ENCODE data around the gene CSF2. TPM values are rescaled to one million over a fixed set of nuclear protein-coding genes. Genes with fewer than 3 reads are reported as not detected.

The CSF2 gene
- total and polyA plus RNA-seq, 2 of the 13 experiments (the other 11 are each of a cell fraction or from before 2014, with no cell fraction given): not detected

DNA sequence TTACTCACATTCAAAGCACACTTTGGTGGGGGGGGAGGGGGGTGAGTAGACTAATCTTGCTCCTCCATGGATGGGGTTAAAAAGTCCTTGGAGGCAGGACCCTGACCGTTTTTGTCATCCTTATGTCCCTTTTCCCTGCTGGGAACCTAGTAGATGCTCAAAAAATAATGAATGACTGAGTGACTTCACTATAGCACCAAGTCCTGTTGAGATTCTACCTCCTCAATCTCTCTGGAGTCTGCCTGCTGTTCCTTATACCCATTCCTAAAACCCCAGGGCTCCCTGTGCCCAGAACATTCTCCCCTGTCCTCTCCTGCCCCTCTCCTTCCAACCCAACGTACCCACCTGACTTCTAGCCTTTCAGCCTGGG is 2.3 kb upstream of the CSF2 start (continued):
- TF ChIP-seq, protein P1, sequence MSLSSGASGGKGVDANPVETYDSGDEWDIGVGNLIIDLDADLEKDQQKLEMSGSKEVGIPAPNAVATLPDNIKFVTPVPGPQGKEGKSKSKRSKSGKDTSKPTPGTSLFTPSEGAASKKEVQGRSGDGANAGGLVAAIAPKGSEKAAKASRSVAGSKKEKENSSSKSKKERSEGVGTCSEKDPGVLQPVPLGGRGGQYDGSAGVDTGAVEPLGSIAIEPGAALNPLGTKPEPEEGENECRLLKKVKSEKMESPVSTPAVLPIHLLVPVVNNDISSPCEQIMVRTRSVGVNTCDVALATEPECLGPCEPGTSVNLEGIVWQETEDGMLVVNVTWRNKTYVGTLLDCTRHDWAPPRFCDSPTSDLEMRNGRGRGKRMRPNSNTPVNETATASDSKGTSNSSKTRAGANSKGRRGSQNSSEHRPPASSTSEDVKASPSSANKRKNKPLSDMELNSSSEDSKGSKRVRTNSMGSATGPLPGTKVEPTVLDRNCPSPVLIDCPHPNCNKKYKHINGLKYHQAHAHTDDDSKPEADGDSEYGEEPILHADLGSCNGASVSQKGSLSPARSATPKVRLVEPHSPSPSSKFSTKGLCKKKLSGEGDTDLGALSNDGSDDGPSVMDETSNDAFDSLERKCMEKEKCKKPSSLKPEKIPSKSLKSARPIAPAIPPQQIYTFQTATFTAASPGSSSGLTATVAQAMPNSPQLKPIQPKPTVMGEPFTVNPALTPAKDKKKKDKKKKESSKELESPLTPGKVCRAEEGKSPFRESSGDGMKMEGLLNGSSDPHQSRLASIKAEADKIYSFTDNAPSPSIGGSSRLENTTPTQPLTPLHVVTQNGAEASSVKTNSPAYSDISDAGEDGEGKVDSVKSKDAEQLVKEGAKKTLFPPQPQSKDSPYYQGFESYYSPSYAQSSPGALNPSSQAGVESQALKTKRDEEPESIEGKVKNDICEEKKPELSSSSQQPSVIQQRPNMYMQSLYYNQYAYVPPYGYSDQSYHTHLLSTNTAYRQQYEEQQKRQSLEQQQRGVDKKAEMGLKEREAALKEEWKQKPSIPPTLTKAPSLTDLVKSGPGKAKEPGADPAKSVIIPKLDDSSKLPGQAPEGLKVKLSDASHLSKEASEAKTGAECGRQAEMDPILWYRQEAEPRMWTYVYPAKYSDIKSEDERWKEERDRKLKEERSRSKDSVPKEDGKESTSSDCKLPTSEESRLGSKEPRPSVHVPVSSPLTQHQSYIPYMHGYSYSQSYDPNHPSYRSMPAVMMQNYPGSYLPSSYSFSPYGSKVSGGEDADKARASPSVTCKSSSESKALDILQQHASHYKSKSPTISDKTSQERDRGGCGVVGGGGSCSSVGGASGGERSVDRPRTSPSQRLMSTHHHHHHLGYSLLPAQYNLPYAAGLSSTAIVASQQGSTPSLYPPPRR (CRISPR knock-in tag; IDR thresholded peaks at IDR 0.05; ENCODE audit: borderline replicate concordance): no peak
- TF ChIP-seq ZSCAN12 (CRISPR knock-in tag; IDR thresholded peaks at IDR 0.05): no peak
- TF ChIP-seq, protein P2, sequence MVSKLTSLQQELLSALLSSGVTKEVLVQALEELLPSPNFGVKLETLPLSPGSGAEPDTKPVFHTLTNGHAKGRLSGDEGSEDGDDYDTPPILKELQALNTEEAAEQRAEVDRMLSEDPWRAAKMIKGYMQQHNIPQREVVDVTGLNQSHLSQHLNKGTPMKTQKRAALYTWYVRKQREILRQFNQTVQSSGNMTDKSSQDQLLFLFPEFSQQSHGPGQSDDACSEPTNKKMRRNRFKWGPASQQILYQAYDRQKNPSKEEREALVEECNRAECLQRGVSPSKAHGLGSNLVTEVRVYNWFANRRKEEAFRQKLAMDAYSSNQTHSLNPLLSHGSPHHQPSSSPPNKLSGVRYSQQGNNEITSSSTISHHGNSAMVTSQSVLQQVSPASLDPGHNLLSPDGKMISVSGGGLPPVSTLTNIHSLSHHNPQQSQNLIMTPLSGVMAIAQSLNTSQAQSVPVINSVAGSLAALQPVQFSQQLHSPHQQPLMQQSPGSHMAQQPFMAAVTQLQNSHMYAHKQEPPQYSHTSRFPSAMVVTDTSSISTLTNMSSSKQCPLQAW (CRISPR knock-in tag; IDR thresholded peaks at IDR 0.05): no peak

GRCh38 chr5:132072070-132072469 is 1.5 kb upstream of the CSF2 start:
- in situ Hi-C loops (cut with HindIII; ENCODE audit: extremely low pct_ligation_motif_present, low pct_unique_long_range_greater_than_20kb) (no loop called here), intact Hi-C loops (cut with micrococcal nuclease; ENCODE audit: unreplicated experiment) (loop anchor here (1.0 kb wide), 1 partner anchor 22 kb away; no protein-coding TSS in a partner anchor)
- ChIA-PET CTCF (ENCODE audit: low intra/inter-chr PET ratio, low total read pairs) (no interaction called here), POLR2A (no interaction called here)
- no peak overlapping the region for H3K27ac ChIP-seq (ENCODE audit: extremely low read length, insufficient read depth, low read length)
- H3K4me1 ChIP-seq (ENCODE audit: insufficient read depth, low read length): peaks cover 36% of the 10 kb centered on the region
- 46% methylated on average over 4 of the region's 4 CpGs for WGBS (ENCODE audit: low lambda C conversion rate)
- ATAC-seq (peak; percentile 30), DNase-seq (ENCODE audit: low spot score) (no peak), FAIRE-seq (no peak)
- BruUV-seq (replicated peaks): no TSS peak
- H3K4me2 ChIP-seq (ENCODE audit: low read depth, low read length): no peak overlapping the region
- no peaks in the 10 kb centered on the region for H3K79me2 ChIP-seq (ENCODE audit: insufficient read depth, low read length)
- H2AFZ ChIP-seq (ENCODE audit: low read length): no peak overlapping the region
- no peaks in the 10 kb centered on the region for H4K20me1 ChIP-seq (ENCODE audit: insufficient read depth, low read length)
- H3K4me3 ChIP-seq (replicated peaks in 1 of 3; ENCODE audit: insufficient read depth in 1 of 3, low read depth in 2 of 3, low read length in 3 of 3): no peak overlapping the region
- no peaks in the 10 kb centered on the region for H3K36me3 ChIP-seq (replicated peaks in 1 of 2; ENCODE audit: control insufficient read depth in 1 of 2, insufficient read depth in 2 of 2, low read length in 2 of 2)
- H3K9me3 ChIP-seq (ENCODE audit: low read length): no peaks in the 10 kb centered on the region
- H3K9ac ChIP-seq (ENCODE audit: insufficient read depth, low read depth, low read length): no peak overlapping the region
- peaks cover 7 to 52% of the 10 kb centered on the region in 2 experiments; a peak in 3 of 5 replicates for H3K27me3 ChIP-seq (ENCODE audit: control insufficient read depth in 1 of 2, insufficient read depth in 2 of 2, low read length in 2 of 2)
- TF ChIP-seq, protein P3, sequence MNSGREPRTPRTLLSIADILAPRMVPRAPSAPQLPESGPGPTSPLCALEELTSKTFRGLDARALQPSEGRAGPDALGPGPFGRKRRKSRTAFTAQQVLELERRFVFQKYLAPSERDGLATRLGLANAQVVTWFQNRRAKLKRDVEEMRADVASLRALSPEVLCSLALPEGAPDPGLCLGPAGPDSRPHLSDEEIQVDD (CRISPR knock-in tag; IDR thresholded peaks at IDR 0.05; ENCODE audit: borderline replicate concordance): no peak
- TF ChIP-seq HBP1 (CRISPR knock-in tag; IDR thresholded peaks at IDR 0.05; ENCODE audit: low read depth): no peak
- TF ChIP-seq RFX5 (IDR thresholded peaks at IDR 0.05; ENCODE audit: low read depth, low read length): no peak
- no peak for TF ChIP-seq ZSCAN9 (CRISPR knock-in tag; IDR thresholded peaks at IDR 0.05; ENCODE audit: borderline replicate concordance)
- TF ChIP-seq SMAD1 (CRISPR knock-in tag; IDR thresholded peaks at IDR 0.05; ENCODE audit: borderline replicate concordance, low read depth): no peak
- TF ChIP-seq ZFP1 (CRISPR knock-in tag; IDR thresholded peaks at IDR 0.05): no peak
- TF ChIP-seq MXD4 (CRISPR knock-in tag; IDR thresholded peaks at IDR 0.05): no peak
- TF ChIP-seq, protein P4, sequence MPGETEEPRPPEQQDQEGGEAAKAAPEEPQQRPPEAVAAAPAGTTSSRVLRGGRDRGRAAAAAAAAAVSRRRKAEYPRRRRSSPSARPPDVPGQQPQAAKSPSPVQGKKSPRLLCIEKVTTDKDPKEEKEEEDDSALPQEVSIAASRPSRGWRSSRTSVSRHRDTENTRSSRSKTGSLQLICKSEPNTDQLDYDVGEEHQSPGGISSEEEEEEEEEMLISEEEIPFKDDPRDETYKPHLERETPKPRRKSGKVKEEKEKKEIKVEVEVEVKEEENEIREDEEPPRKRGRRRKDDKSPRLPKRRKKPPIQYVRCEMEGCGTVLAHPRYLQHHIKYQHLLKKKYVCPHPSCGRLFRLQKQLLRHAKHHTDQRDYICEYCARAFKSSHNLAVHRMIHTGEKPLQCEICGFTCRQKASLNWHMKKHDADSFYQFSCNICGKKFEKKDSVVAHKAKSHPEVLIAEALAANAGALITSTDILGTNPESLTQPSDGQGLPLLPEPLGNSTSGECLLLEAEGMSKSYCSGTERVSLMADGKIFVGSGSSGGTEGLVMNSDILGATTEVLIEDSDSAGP (CRISPR knock-in tag; IDR thresholded peaks at IDR 0.05; ENCODE audit: borderline replicate concordance): no peak
- no peak for TF ChIP-seq ZNF460 (CRISPR knock-in tag; IDR thresholded peaks at IDR 0.05; ENCODE audit: borderline replicate concordance)
- no peak for TF ChIP-seq ONECUT2 (CRISPR knock-in tag; IDR thresholded peaks at IDR 0.05)
